Natural killer cell treated with Interleukin-12 subunit alpha and Interleukin-12 subunit beta and Interleukin-15 and Interleukin-18, amount 100 ng/mL, for 72 hours (primary cell): ENCODE data around the gene EVA1C. TPM values are rescaled to one million over a fixed set of nuclear protein-coding genes. Genes with fewer than 3 reads are reported as not detected.
"Not testable (repeated sequence)": the region's sequence is repeated elsewhere in the genome, so short reads cannot be mapped to it uniquely, and the experiment has no call there.

Source experiments
- ATAC-seq, 2 donors: fragments of 150-1000 bp; cut with Tn5 transposase in 1 of 2; sonication (Bioruptor Pico), chemical (Tn5 transposase) in 1 of 2; 2 replicates each; pipeline ENCODE4 v1.10.0; 2021
- DNase-seq: peaks from one replicate; pipeline ENCODE4 v3.0.0; 2022; ENCODE audit warnings: low spot score
- H3K27ac Mint-ChIP-seq, 2 donors: 1 replicate in 1 of 2; 2 replicates in 1 of 2; pipeline ENCODE4 v1.8.0; 2022; ENCODE audit warnings: mixed read lengths in 2 of 2, mild to moderate bottlenecking in 1 of 2, moderate library complexity in 1 of 2
- H3K27me3 Mint-ChIP-seq, 2 donors: 1 replicate in 1 of 2; 2 replicates in 1 of 2; pipeline ENCODE4 v1.8.0; 2022; ENCODE audit warnings: mixed read lengths in 2 of 2
- H3K36me3 Mint-ChIP-seq: one replicate; pipeline ENCODE4 v1.8.0; 2022; ENCODE audit warnings: mixed read lengths
- H3K4me1 Mint-ChIP-seq, 2 donors: 1 replicate in 1 of 2; 2 replicates in 1 of 2; pipeline ENCODE4 v1.8.0; 2022; ENCODE audit warnings: low read depth in 2 of 2, mixed read lengths in 2 of 2, mild to moderate bottlenecking in 1 of 2
- H3K4me3 Mint-ChIP-seq: one replicate; pipeline ENCODE4 v1.8.0; 2022; ENCODE audit warnings: mixed read lengths
- H3K9me3 Mint-ChIP-seq: 2 replicates; pipeline ENCODE4 v1.8.0; 2022; ENCODE audit warnings: mixed read lengths
- total RNA-seq, 2 donors: library from RNA; stranded (reverse); gene quantifications; one replicate each; pipeline ENCODE4 v1.2.3, GENCODE V29; 2022

EVA1C gene
- total RNA-seq, 2 donors from 2014 or later: 1.2 to 4.7 TPM

DNA sequence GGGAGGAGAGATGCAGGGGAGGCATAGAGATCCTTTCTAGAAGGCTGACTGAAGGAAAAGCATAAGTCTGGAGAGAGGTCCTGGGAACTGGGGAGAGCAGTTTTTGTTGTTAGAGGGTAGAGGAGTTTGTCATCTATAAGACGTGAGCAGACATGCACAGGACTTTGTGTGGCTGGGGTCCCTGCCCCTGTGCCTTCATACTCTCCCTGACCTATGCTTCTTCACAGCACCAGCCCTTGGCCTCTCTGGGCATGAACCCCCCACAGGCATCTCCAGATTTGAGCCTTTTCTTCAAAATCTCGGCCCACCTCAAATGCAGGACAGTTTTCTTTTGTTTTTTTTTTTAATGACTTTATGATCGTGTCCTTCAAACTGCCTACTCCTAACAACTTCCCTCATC is 79.9 kb downstream of the EVA1C start:
- no peak overlapping the region for H3K4me3 Mint-ChIP-seq
- no peak overlapping the region for H3K27ac Mint-ChIP-seq
- peaks cover 5% of the 10 kb centered on the region for H3K36me3 Mint-ChIP-seq
- no peaks in the 10 kb centered on the region for H3K4me1 Mint-ChIP-seq
- ATAC-seq: no peak
- no peaks in the 10 kb centered on the region for H3K27me3 Mint-ChIP-seq
- no peak for DNase-seq
- H3K9me3 Mint-ChIP-seq: no peaks in the 10 kb centered on the region

DNA sequence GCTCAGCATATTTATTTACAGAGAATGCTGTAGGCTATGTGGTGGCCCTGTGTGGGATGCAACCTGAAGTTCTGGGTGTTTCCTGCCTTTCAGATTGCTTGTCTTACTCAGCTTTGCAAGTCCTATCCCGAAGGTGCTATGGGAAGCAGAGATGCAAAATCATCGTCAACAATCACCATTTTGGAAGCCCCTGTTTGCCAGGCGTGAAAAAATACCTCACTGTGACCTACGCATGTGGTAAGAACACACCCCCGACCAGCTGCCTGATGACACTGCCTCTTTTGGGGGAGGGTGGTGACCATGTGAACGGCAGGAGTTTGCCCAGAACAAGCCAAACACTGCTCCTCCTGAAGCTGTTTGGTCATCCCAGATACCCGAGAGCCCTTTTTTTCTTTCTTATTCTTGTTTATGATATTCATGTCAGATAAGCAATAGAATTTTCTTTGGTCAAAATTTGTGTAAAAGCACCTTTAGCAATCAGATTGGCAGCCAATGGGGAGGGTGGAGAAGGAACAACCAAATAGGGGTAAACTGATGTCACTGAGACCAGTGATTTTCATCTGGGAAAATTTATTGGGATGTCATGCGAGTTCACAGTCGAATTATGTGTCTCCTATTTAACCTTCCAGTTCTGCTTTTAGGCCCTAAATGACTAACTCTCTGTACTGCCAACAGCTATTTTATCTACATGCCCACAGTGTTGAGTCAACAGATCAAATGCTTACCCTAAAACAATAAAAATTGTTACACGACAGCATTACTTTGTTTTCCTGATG is 82.6 kb downstream of the EVA1C start:
- no peak overlapping the region for H3K27ac Mint-ChIP-seq
- H3K4me3 Mint-ChIP-seq: no peak overlapping the region
- peaks cover 0 to 6% of the 10 kb centered on the region in 2 donors for H3K4me1 Mint-ChIP-seq
- H3K36me3 Mint-ChIP-seq: peaks cover 5% of the 10 kb centered on the region
- no peak for DNase-seq
- H3K27me3 Mint-ChIP-seq: no peaks in the 10 kb centered on the region
- no peaks in the 10 kb centered on the region for H3K9me3 Mint-ChIP-seq
- ATAC-seq: no peak

DNA sequence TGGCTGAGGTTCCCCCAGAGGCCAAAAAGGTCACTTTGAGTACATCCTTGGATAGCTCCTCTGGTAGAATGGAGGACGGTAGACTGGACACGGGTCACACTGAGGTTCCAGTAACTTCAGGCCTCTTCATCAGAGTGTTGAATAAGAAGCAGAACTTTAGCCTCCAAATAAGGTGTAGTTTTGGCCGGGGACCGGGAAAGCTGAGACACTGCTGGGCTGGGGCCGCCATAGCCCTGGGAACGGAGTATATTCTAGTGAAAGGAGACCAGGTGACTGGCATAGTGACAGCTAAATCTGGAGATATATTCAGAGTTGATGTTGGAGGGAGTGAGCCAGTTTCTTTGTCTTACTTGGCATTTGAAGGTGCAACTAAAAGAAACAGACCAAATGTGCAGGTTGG is 84.1 kb downstream of the EVA1C start:
- no peak overlapping the region for H3K27ac Mint-ChIP-seq
- H3K9me3 Mint-ChIP-seq: no peaks in the 10 kb centered on the region
- DNase-seq (no peak), ATAC-seq (no peak)
- H3K4me1 Mint-ChIP-seq: peaks cover 0 to 6% of the 10 kb centered on the region in 2 donors
- no peaks in the 10 kb centered on the region for H3K27me3 Mint-ChIP-seq
- peaks cover 5% of the 10 kb centered on the region for H3K36me3 Mint-ChIP-seq
- H3K4me3 Mint-ChIP-seq: no peak overlapping the region

DNA sequence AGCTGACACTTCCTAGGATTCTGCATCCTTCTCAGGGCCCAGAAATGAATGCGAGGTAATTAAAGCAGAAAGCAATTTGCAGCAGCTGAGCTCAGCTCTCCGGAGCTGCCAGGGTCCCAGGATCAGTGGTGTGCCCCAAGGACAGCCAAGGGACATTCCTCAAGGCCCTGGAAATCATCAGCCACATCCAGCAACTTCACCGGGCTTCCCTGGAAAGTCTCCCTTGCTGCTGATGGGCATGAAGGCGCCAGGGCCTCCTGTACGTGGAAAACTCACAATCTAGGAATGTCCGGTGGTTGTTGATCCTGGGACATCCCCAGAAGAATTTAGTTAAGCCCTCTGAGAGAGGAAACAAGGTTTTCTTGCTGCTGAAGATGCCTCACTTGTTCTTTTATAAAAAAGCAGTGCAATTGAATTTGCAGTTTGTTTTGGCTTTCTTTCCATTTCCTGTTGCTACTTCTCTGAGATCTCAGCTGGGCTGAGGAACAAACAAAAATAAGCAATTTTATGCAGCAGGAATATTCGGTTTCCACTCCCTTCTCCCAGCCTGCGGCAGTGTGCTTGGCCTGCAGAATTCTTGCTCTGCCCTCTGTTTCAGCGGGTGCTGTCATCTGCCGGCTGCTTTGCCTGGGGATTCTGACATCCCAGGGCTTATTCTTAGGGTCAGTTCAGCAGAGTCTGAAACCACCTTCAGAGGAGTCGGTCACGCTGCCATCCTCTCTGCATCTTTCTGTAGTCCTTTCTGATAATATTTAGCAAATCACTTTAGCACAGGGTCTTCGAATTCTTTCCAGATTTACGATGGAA is 86.9 kb downstream of the EVA1C start:
- no peak for ATAC-seq
- Mint-ChIP-seq H3K4me3 (no peak overlapping the region), H3K27ac (no peak overlapping the region)

DNA sequence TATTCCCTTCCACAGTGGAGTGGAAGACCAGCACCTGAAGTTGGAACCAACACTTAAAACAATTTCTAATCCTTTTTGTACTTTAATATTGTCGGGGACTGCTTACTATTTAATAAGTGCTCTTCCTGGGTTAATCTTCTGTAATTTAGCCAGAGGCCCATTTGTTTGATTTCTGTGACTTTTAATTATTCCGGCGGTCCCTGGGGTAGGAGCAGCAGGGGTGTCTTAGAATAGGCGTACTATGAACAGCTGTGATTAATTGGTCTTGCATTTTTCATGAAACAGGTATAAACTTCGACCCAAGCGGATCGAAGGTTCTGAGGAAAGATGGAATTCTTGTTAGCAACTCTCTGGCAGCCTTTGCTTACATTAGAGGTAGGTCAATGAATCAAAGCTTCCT is 91.1 kb downstream of the EVA1C start:
- not testable (repeated sequence) for H3K27ac Mint-ChIP-seq, H3K9me3 Mint-ChIP-seq, H3K4me3 Mint-ChIP-seq, H3K36me3 Mint-ChIP-seq, DNase-seq, H3K27me3 Mint-ChIP-seq, ATAC-seq
- H3K4me1 Mint-ChIP-seq: peaks cover 0 to 11% of the 10 kb centered on the region in 2 donors

More for the DNA sequence above, 86.9 kb downstream of the EVA1C start:
- peaks cover 5% of the 10 kb centered on the region for H3K36me3 Mint-ChIP-seq
- H3K27me3 Mint-ChIP-seq: no peaks in the 10 kb centered on the region
- no peak for DNase-seq
- H3K9me3 Mint-ChIP-seq: no peaks in the 10 kb centered on the region
- H3K4me1 Mint-ChIP-seq: peaks cover 0 to 14% of the 10 kb centered on the region in 2 donors

DNA sequence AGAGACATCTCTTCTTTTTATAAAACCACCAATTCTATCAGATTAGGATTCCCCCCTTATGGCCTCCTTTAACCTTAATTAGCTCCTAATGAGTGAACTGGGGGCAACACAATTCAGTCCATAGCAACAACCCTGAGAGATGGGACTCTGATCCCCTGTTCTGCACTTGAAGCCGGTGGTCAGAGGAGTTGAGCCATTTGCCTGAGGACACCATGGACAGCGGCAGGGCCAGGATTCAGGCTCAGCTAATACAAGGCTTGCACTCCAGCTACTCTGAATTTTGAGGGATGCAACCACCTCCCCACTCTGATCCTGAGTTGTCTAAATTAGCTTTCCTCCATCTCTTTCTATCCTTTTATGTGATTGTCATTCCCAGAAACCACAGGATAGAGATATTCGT is 93.3 kb downstream of the EVA1C start:
- H3K4me3 Mint-ChIP-seq, DNase-seq, ATAC-seq, H3K36me3 Mint-ChIP-seq, H3K27me3 Mint-ChIP-seq, H3K27ac Mint-ChIP-seq, H3K9me3 Mint-ChIP-seq: not testable (repeated sequence)
- H3K4me1 Mint-ChIP-seq: peaks cover 0 to 18% of the 10 kb centered on the region in 2 donors

DNA sequence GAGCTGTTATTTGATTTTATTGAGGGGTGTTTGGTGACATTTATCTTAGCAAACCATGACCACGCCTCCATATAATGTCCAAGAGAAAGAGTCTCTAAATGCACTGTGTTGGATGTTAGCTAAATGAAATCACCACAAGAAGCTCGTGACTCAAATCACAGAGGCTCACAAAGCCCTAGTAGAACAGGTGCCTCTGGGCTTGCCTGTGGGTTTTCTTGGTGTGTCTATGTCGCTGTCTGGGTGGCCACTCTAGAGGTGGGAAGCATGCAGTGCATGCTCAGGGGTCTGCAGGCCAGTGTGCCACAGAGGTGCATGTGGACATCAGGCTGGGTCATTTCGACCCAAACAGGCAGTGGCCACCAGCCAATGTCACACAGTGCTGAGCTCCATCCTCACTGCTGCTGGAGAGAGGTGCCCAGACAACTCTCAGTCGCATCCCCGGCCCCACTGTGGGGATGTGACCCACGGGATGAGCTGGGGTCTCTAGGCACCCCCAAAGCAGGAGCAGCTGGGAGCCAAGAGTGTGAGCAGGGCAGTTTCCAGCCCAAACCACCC is 94.0 kb downstream of the EVA1C start:
- DNase-seq: not testable (repeated sequence)

DNA sequence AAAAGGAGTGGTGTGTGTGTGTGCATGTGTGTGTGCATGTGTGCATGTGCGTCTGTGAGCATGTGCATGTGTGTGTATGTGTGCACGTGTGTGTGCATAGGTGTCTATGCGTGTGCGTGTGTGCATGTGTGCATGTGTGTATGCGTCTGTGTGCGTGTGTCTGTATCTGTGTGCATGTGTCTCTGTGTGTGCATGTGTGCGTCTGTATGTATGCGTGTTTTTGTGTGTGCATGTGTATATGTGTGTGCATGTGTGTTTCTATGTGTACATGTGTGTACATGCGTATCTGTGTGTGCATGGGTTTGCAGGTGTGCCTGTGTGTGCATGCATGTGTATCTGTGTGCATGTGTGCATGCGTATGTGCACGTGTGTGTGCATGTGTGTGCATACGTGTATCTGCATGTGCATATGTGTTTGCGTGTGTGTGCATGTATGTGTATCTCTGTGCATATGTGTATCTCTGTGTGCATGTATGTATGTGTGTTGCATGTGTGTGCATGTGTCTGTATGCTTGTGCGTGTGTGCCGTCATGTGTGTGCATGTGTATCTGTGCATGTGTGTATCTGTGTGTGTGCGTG is 94.9 kb downstream of the EVA1C start:
- Mint-ChIP-seq H3K4me3 (no peak overlapping the region), H3K27me3 (no peaks in the 10 kb centered on the region), H3K27ac (no peak overlapping the region), H3K36me3 (no peaks in the 10 kb centered on the region), H3K4me1 (peaks cover 0 to 13% of the 10 kb centered on the region in 2 donors), H3K9me3 (no peaks in the 10 kb centered on the region)
- DNase-seq (no peak), ATAC-seq (no peak)

More for the DNA sequence above, 94.0 kb downstream of the EVA1C start:
- H3K4me1 Mint-ChIP-seq: peaks cover 0 to 18% of the 10 kb centered on the region in 2 donors
- ATAC-seq, H3K9me3 Mint-ChIP-seq, H3K36me3 Mint-ChIP-seq, H3K27me3 Mint-ChIP-seq, H3K4me3 Mint-ChIP-seq, H3K27ac Mint-ChIP-seq: not testable (repeated sequence)

DNA sequence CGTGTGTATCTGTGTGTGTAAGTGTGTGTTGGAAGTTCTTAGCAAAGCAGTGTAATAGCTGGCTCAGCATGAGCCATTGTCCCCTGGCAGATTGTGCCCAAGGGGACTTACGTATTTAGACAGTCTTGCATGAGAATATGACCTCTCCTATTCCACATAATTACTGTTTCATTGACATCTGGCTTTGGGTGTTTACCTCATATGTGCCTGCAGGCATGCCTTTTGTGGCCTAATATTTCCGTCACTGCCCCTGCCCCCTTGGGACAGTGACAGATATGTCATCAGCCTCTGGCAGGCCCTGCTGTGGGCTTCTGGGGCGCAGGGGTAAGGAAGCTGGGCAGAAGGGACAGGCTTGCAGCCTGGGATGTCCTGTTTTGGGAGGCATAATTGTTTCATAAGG is 95.5 kb downstream of the EVA1C start:
- not testable (repeated sequence) for ATAC-seq, H3K4me3 Mint-ChIP-seq, H3K36me3 Mint-ChIP-seq, H3K27ac Mint-ChIP-seq, H3K9me3 Mint-ChIP-seq, H3K27me3 Mint-ChIP-seq, DNase-seq
- H3K4me1 Mint-ChIP-seq: peaks cover 0 to 13% of the 10 kb centered on the region in 2 donors

DNA sequence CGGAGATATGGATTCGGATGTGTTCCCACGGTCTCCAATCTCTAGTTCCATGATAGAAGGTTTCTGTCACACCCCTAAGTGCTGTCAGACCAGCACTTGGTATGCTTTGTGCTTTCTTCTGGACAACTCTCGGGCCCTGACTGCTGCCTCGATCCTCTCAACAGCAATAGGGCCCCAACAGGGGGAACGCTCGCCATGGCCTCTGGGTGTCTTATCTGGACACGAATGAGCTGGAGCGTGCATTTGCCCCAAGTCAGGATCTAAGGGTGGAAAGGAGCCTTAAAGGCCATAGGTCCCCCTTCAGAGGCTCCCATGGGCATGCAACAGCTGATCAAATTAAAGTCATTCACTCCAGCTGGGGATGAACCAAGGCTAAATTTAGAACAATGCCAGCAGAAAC is 96.1 kb downstream of the EVA1C start:
- no peak overlapping the region for H3K27ac Mint-ChIP-seq
- H3K27me3 Mint-ChIP-seq: no peaks in the 10 kb centered on the region
- H3K9me3 Mint-ChIP-seq: no peaks in the 10 kb centered on the region
- DNase-seq: no peak
- H3K4me3 Mint-ChIP-seq: no peak overlapping the region
- ATAC-seq: no peak
- peaks cover 0 to 13% of the 10 kb centered on the region in 2 donors for H3K4me1 Mint-ChIP-seq
- no peaks in the 10 kb centered on the region for H3K36me3 Mint-ChIP-seq

DNA sequence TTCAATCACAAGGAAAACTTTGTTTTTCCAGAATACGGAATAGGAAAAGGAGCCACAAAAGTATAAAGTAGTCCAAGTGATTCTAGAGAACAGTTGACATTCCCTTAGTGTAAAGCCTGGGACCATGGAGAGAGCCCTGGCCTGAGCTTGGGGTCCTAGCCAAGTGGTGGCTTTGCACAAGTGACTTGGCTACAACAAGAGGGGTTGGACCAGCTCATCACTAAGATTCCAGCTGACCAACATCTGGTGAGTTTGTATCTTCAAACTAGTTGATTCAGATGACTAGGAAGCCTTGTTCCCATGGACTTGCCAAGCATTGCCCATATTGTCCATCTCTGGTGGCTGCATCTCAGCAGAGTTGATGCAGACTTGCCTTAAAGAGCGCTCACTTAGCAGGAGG is 96.5 kb downstream of the EVA1C start:
- not testable (repeated sequence) for DNase-seq, H3K9me3 Mint-ChIP-seq, H3K27me3 Mint-ChIP-seq, H3K4me3 Mint-ChIP-seq, H3K27ac Mint-ChIP-seq, H3K36me3 Mint-ChIP-seq, ATAC-seq
- peaks cover 0 to 10% of the 10 kb centered on the region in 2 donors for H3K4me1 Mint-ChIP-seq

DNA sequence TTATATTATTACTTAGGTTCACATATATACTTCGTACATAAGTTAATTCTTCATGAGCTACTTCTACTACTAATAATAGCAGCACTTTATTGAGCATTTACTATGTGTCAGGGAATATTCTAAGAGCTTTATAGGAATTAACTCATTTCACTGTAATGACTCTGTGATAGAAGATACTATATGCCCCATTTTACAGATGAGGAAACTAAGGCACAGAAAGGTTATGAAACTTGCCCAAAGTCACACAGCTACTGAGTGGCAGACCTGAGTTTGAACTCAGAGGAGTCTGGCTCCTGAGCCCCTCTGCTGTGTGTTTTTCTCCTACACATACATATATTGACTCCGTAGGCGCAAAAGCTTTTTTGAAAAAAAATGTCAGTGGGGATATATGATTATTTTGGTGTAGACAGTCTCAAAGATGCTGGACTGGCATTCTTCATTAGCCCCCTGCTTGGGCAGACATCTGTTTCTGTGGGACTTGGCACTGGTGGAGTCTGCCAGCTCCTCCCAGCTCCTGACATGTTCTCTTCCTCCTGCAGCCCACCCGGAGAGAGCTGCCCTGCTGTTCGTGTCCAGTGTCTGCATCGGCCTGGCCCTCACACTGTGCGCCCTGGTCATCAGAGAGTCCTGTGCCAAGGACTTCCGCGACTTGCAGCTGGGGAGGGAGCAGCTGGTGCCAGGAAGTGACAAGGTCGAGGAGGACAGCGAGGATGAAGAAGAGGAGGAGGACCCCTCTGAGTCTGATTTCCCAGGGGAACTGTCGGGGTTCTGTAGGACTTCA is 102.0 kb downstream of the EVA1C start:
- ATAC-seq (no peak), DNase-seq (no peak)
- Mint-ChIP-seq H3K4me3 (no peak overlapping the region), H3K4me1 (peaks cover 0 to 2% of the 10 kb centered on the region in 2 donors), H3K36me3 (no peaks in the 10 kb centered on the region), H3K27ac (no peak overlapping the region), H3K9me3 (no peaks in the 10 kb centered on the region), H3K27me3 (no peaks in the 10 kb centered on the region)

DNA sequence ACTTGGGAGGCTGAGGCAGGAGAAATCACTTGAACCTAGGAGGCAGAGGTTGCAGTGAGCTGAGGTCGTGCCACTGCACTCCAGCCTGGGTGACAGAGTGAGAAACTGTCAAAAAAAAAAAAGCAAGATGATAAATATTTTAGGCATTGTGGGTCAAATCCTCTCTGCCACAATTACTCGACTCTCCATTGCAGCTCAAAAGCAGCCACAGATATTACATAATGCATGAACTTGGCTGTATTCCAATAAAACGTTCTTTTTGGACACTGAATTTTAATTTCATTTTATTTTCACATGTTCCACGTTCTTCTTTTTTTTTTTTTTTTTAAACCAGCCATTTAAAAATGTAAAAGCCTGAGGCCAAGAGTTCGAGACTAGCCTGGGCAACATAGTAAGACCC is 103.4 kb downstream of the EVA1C start:
- no peaks in the 10 kb centered on the region for H3K27me3 Mint-ChIP-seq
- no peak overlapping the region for H3K27ac Mint-ChIP-seq
- ATAC-seq: no peak
- H3K36me3 Mint-ChIP-seq: no peaks in the 10 kb centered on the region
- DNase-seq: no peak
- peaks cover 0 to 3% of the 10 kb centered on the region in 2 donors for H3K4me1 Mint-ChIP-seq
- no peaks in the 10 kb centered on the region for H3K9me3 Mint-ChIP-seq
- H3K4me3 Mint-ChIP-seq: no peak overlapping the region
